ENCODE results near the gene BOLA2B.
"Not testable (repeated sequence)": the region's sequence is repeated elsewhere in the genome, so short reads cannot be mapped to it uniquely, and the experiment has no call there.

The BOLA2B gene

GRCh38 chr16:30193615-30194014 lies at the start of gene BOLA2B, which contains the start of gene SLX1A:
Gene BOLA2B, minus strand, starts transcription at chr16:30193666. Its CDS starts 71 bp downstream, at chr16:30193595.
Gene SLX1A, plus strand, starts transcription at chr16:30193875. Its CDS starts 210 bp downstream, at chr16:30194085.
- peak within 1 kb of the TSS; percentile 50; the same call in 1 of the 2 replicates for H3K4me3 ChIP-seq (ENCODE audit: low read depth, low read length)

DNA sequence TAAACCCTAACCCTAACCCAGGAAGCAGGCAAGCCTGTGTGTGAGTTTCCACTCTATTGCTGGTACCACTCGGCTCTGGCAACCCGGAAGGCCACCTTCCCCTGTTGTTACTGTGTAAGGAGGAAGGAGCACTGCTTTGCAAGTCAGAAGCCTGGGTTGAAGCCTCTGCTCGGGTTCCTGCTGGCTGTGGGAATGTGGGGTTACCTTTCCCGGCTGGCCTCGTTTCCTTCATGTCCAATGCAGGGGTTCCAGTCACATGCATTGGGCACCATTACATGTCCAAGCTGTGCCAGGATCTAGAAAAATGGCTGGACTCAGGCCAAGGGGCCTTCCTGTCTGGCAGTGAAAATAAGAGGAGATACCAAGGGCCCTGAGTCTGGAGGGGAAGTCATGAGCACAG lies 23.6 kb upstream of the BOLA2B start:
- not testable (repeated sequence) for H3K4me3 ChIP-seq (ENCODE audit: low read depth, low read length)

GRCh38 chr16:30211414-30211813 lies 17.9 kb upstream of the BOLA2B start:
- not testable (repeated sequence) for H3K4me3 ChIP-seq (ENCODE audit: low read depth, low read length)

DNA sequence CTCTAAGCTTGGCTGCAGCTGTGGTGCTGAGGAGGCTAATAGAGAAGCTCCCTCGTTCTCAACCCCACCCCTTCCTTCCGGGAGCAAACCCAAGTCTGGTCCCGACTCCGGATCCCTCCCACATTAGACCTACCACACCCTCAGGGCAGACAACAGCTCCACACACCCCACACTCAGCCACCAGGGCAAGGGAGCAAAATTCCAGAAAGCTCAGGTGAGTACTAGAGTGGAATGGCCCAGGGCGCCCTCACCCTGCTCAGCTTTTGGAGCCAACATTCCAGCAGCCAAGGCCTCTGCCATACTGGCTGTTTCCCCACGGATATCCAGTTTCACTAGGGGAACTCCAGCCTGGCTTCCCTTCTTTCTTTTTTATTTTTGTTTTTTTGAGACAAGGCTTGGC lies 15.6 kb upstream of the BOLA2B start:
- H3K4me3 ChIP-seq (ENCODE audit: low read depth, low read length), result not testable (repeated sequence)

DNA sequence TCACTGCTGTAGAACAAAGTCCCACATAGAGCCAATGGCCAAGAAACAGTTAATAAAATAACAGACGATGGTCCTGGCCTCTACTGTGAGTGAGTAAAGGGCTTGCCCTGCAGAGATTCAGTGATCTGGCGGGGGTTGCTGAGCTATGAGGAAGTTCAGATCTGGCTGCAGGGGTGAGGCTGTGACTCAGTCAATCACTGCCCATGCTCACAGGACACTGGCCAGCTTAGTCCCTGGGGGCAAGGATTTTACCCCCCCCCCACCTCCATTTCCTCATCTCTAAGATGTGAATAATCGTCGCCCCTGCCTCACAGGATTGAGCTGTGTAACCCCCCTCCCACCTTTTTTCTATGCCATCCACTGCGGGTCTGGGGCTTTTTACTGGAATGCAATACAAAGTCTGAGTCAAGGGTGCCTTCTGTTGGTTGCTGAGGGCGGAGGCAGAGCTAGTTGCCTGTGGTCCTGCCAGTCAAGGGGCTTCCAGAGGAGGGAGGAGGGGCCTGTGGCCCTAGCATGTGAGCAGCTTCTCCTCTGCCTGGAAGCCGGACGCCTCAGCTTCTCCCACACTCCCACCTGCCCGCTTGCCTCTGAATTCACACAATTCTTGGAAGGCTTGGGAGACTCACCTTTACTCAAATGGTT lies 13.7 kb upstream of the BOLA2B start:
- H3K4me3 ChIP-seq (ENCODE audit: low read depth, low read length), result not testable (repeated sequence)

GRCh38 chr16:30206252-30206651 lies 12.8 kb upstream of the BOLA2B start:
- peak overlapping the region; percentile 51 for H3K4me3 ChIP-seq (ENCODE audit: low read depth, low read length)

DNA sequence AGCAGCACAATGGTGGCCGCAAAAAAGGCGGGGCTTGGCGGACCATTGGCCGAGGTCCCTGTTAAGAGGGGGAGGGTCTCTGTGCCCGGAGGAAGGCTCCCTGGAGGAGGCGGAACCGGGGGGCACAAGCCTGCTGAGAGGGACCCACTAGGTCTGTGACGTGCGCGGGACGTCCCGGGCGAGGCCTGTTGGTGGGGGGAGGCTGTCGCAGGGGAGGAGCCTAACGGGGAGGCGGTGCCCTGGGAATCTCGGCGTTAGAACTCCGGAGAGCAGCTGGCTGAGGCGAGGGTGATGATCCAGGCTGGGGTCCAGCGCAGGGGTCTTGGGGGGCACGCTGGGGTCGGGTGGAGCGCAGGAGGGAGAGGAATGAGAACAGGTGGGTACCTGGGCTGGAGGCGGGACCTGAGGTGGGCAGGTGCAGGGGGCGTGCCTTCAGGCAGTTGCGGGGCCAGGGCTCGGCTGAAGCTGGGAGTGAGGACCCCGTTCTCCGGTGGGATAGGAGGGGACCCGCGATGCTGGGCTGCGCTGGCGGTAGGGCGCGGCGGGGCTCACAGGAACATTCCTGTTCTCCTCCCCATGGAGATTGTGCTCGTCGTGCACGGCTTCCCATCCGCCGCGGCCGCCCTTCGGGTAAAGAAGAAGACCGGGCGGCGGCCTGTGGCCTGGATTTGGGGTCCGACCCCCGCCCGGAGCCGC lies 12.2 kb upstream of the BOLA2B start:
- H3K4me3 ChIP-seq (ENCODE audit: low read depth, low read length), result peak overlapping the region; percentile 51

DNA sequence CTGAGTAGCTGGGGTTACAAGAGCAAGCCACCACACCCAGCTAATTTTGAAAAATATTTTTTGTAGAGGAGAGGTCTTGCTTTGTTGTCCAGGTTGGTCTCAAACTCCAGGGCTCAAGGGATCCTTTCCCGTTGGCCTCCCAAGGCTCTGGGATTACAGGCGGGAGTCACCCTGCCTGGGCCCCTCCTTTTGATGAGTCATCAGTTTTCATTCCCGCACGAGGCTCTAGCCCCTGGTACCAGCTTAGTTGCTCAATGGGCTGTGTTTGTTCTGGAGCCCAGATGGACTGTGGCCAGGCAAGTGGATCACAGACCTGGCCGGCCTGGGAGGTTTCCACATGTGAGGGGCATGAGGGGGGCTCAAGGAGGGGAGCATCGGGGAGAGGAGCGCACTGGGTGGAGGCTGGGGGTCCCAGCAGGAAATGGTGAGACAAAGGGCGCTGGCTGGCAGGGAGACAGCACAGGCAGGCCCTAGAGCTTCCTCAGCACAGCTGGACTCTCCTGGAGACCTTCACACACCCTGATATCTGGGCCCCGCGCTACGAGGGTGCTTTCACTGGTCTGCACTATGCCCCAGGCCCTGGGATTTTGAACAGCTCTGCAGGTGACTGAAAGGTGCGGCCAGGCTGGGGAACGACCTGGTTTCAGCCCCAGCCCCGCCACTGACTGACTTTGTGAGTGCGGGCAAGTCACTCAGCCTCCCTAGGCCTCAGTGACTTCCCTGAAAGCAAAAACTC lies 6.3 kb upstream of the BOLA2B start:
- not testable (repeated sequence) for H3K4me3 ChIP-seq (ENCODE audit: low read depth, low read length)

DNA sequence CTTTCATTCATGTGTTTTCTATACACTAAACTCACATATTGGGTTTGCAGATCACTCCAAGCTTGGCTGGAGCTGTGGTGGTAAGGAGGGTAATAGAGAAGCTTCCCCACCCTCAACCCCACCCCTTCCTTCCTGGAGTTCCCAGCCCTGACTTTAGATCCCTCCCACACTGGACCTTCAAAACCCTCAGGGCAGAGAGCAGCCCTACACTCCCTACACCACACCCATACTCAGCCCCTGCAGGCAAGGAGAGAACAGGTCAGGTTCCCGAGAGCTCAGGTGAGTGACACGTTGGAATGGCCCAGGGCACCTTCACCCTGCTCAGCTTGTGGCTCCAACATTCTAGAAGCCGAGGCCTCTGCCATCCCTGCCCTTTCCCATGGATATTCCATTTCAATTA lies 5.6 kb upstream of the BOLA2B start, which contains the start of gene SULT1A3:
TSS of gene SULT1A3 (plus strand) at position 207 of the 400 bp plus-strand sequence. CDS start 1,474 bp downstream, outside the sequence.
- not testable (repeated sequence) for H3K4me3 ChIP-seq (ENCODE audit: low read depth, low read length)

GRCh38 chr16:30197001-30197400 lies 3.5 kb upstream of the BOLA2B start:
- H3K4me3 ChIP-seq (ENCODE audit: low read depth, low read length), result not testable (repeated sequence)

GRCh38 chr16:30194172-30194925 lies 883 bp upstream of the BOLA2B start:
- peak overlapping the region; percentile 50; the same call in 1 of the 2 replicates for H3K4me3 ChIP-seq (ENCODE audit: low read depth, low read length)

- not testable (repeated sequence) for H3K4me3 ChIP-seq (ENCODE audit: low read depth, low read length)
These were observed 368 bp downstream of the BOLA2B start for GRCh38 chr16:30193098-30193497.

DNA sequence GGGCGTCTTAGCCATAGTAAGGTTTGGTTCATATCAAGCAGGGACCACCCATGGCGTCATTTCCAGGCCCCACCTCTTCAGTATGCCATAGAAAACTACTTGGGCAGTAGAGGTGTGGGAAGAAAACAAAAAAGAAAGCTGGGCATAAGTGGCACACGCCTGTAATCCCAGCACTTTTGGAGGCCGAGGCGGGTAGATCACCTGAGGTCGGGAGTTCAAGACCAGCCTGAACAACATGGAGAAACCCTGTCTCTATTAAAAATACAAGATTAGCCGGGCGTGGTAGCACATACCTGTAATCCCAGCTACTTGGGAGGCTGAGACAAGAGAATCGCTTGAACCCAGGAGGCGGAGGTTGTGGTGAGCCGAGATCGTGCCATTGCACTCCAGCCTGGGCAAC lies 2.3 kb downstream of the BOLA2B start:
- H3K4me3 ChIP-seq (ENCODE audit: low read depth, low read length), result not testable (repeated sequence)

GRCh38 chr16:30187971-30188561 lies 5.4 kb downstream of the BOLA2B start:
- no peak overlapping the region for H3K4me3 ChIP-seq (ENCODE audit: low read depth, low read length)
- TF ChIP-seq CTCF (IDR thresholded peaks at IDR 0.05; ENCODE audit: low read depth, low read length), result no peak
